CD14-positive monocyte (primary cell): Measurements from ENCODE around the gene MITF. TPM values are rescaled to one million over a fixed set of nuclear protein-coding genes. Genes with fewer than 3 reads are reported as not detected.

Experiments
- DNase-seq, 3 donors: peaks; one replicate each; pipeline ENCODE4 v3.0.0-alpha.2; 2011 to 2022
- H2AFZ ChIP-seq: 2 replicates; pipeline ENCODE4 v1.6.0; 2012; ENCODE audit warnings: mild to moderate bottlenecking, low read depth, low read length, inconsistent platforms; ENCODE audit not compliant: insufficient read depth, poor library complexity, severe bottlenecking
- H3K27ac ChIP-seq, 2 donors: 1 replicate in 1 of 2; 2 replicates in 1 of 2; pipeline ENCODE4 v1.5.1; 2012 to 2013; ENCODE audit warnings: low read length in 2 of 2, control low read depth in 1 of 2, inconsistent platforms in 1 of 2, low read depth in 1 of 2, mild to moderate bottlenecking in 1 of 2
- H3K27me3 ChIP-seq, 2 donors: one replicate each; pipeline versions ENCODE4 v1.6.0 to v1.6.1; 2011 to 2013; ENCODE audit warnings: low read length in 2 of 2; ENCODE audit not compliant: control insufficient read depth in 2 of 2, insufficient read depth in 2 of 2
- H3K36me3 ChIP-seq, 2 donors: replicated peaks in 1 of 2; 1 replicate in 1 of 2; 2 replicates in 1 of 2; pipeline versions ENCODE4 v1.5.1 to v1.6.1; 2012 to 2013; ENCODE audit warnings: low read length in 2 of 2, control low read depth in 1 of 2, inconsistent platforms in 1 of 2, mild to moderate bottlenecking in 1 of 2; ENCODE audit not compliant: insufficient read depth in 2 of 2, control insufficient read depth in 1 of 2
- H3K4me1 ChIP-seq, 2 donors: 1 replicate in 1 of 2; 2 replicates in 1 of 2; pipeline versions ENCODE4 v1.5.1 to v1.6.1; 2012 to 2013; ENCODE audit warnings: low read length in 2 of 2, control low read depth in 1 of 2, inconsistent platforms in 1 of 2, mild to moderate bottlenecking in 1 of 2, moderate library complexity in 1 of 2; ENCODE audit not compliant: insufficient read depth in 2 of 2, control insufficient read depth in 1 of 2
- H3K4me2 ChIP-seq: replicated peaks from 2 replicates; pipeline ENCODE3; 2012; ENCODE audit warnings: low read length, moderate library complexity, mild to moderate bottlenecking; ENCODE audit not compliant: poor library complexity, severe bottlenecking; ENCODE audit errors: extremely low read depth
- H3K4me3 ChIP-seq, 3 experiments: fragments of 200-600 bp in 1 of 3; sonication (generic) in 1 of 3; replicated peaks in 1 of 3; 1 replicate in 2 of 3; 2 replicates in 1 of 3; pipeline ENCODE4 v1.5.1; 2011 to 2013; ENCODE audit warnings: low read length in 3 of 3, mild to moderate bottlenecking in 3 of 3, control low read depth in 2 of 3, low read depth in 2 of 3, inconsistent platforms in 1 of 3, moderate library complexity in 1 of 3
- H3K79me2 ChIP-seq: 2 replicates; pipeline ENCODE4 v1.6.0; 2012; ENCODE audit warnings: mild to moderate bottlenecking, control low read depth, inconsistent platforms, low read length, moderate library complexity; ENCODE audit not compliant: insufficient read depth
- H3K9ac ChIP-seq: 2 replicates; pipeline ENCODE4 v1.6.0; 2017; ENCODE audit warnings: low read length, mild to moderate bottlenecking; ENCODE audit not compliant: insufficient read depth, poor library complexity, severe bottlenecking
- H3K9me3 ChIP-seq, 2 donors: replicated peaks in 1 of 2; 1 replicate in 1 of 2; 2 replicates in 1 of 2; pipeline versions ENCODE4 v1.5.1 to v1.6.1; 2012 to 2013; ENCODE audit warnings: low read length in 2 of 2, control low read depth in 1 of 2; ENCODE audit not compliant: control insufficient read depth in 1 of 2, insufficient read depth in 1 of 2
- H4K20me1 ChIP-seq: 2 replicates; pipeline ENCODE4 v1.6.0; 2012; ENCODE audit warnings: mild to moderate bottlenecking, low read length, control low read depth, moderate library complexity; ENCODE audit not compliant: insufficient read depth
- H3K27ac Mint-ChIP-seq, 7 donors: one replicate each; pipeline ENCODE4 v1.8.0; 2020; ENCODE audit warnings: mild to moderate bottlenecking in 7 of 7, mixed read lengths in 7 of 7, moderate library complexity in 6 of 7, inconsistent platforms in 2 of 7
- H3K27me3 Mint-ChIP-seq, 3 donors: one replicate each; pipeline ENCODE4 v1.8.0; 2021 to 2022; ENCODE audit warnings: low read depth in 3 of 3, mild to moderate bottlenecking in 3 of 3, mixed read lengths in 3 of 3, moderate library complexity in 3 of 3, inconsistent platforms in 1 of 3
- H3K36me3 Mint-ChIP-seq, 2 donors: one replicate each; pipeline ENCODE4 v1.8.0; 2020; ENCODE audit warnings: mixed read lengths in 2 of 2, inconsistent platforms in 1 of 2, mild to moderate bottlenecking in 1 of 2
- H3K4me1 Mint-ChIP-seq: one replicate; pipeline ENCODE4 v1.8.0; 2020; ENCODE audit warnings: mild to moderate bottlenecking, mixed read lengths
- H3K4me3 Mint-ChIP-seq, 2 donors: one replicate each; pipeline ENCODE4 v1.8.0; 2020; ENCODE audit warnings: mild to moderate bottlenecking in 2 of 2, mixed read lengths in 2 of 2, moderate library complexity in 1 of 2
- H3K9me3 Mint-ChIP-seq, 7 donors: one replicate each; pipeline ENCODE4 v1.8.0; 2020 to 2022; ENCODE audit warnings: mixed read lengths in 7 of 7, mild to moderate bottlenecking in 6 of 7, moderate library complexity in 6 of 7, inconsistent platforms in 2 of 7
- WGBS: methylation state at CpG from one replicate; pipeline ENCODE4 v1.1.5; 2013; ENCODE audit warnings: missing lambda C conversion rate; ENCODE audit not compliant: insufficient coverage; 5-methylcytosine and 5-hydroxymethylcytosine counted together
- intact Hi-C, 2 donors: fragments of 100-400 bp; cut with micrococcal nuclease; formaldehyde crosslinking; loops; one replicate each; pipeline versions ENCODE4 v1.15.0 to v1.15.1; 2023
- polyA plus RNA-seq, 3 donors: library from polyadenylated mRNA; depleted of rRNA in 1 of 3; unstranded in 2 of 3; stranded (reverse) in 1 of 3; fragments of 300-500 nt in 2 of 3; fragments of >200 nt in 1 of 3; fragmentation: Illumina TruSeq in 2 of 3; gene quantifications; 1 replicate in 2 of 3; 2 replicates in 1 of 3; pipeline ENCODE4 v1.2.3, GENCODE V29; 2012 to 2021
- TF ChIP-seq, protein P1 (sequence below): fragments of 200-600 bp; IDR thresholded peaks from one replicate; pipeline ENCODE4 v1.8.0; 2022; ENCODE audit warnings: antibody characterized with exemption, mild to moderate bottlenecking

Gene MITF
- polyA plus RNA-seq, 3 donors, result 7.0 to 15.1 (median 12.1) TPM

DNA sequence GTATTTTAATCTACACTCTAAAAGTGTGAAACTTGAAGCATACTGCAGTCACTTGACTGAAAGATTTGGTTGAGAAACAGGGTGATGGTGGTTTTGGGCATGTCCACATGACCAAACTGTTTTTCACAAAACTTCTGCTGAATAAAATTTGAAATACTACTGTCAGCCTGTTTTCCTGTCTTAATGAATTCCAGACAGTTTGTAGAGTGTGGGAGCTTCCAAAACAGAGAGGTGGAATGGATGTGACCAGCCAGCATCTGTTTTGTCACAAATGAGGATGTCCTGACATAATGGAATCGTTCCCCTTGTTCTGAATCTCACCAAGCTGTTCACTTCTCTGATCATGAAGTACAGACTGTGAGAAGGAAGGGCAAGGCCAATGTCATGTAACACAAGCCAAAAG, 11.8 kb downstream of the MITF start:
- peaks cover 60% of the 10 kb centered on the region for H3K4me1 Mint-ChIP-seq
- Histone ChIP-seq H3K79me2 (peaks cover 75% of the 10 kb centered on the region), H3K36me3 (no peaks in the 10 kb centered on the region), H3K9me3 (peaks cover 0 to 3% of the 10 kb centered on the region in 2 donors), H3K27ac (peak overlapping the region in 1 of 2 donors; percentile 67), H3K9ac (no peak overlapping the region), H2AFZ (no peak overlapping the region), H3K27me3 (no peaks in the 10 kb centered on the region), H4K20me1 (no peaks in the 10 kb centered on the region), H3K4me1 (peaks cover 53 to 68% of the 10 kb centered on the region in 2 donors), H3K4me3 (no peak overlapping the region), H3K4me2 (peak overlapping the region; percentile 24)
- WGBS, result no CpG with 5 or more reads among the region's 1 CpG
- DNase-seq, result peak in 2 of 3 donors; percentile 16 to 31
- intact Hi-C loops, result no loop called here
- H3K4me3 Mint-ChIP-seq, result no peak overlapping the region
- H3K36me3 Mint-ChIP-seq, result peaks cover 3 to 20% of the 10 kb centered on the region in 2 donors
- H3K9me3 Mint-ChIP-seq, result peaks cover 0 to 12% (median 6%) of the 10 kb centered on the region in 7 donors
- H3K27ac Mint-ChIP-seq, result peak overlapping the region in 6 of 7 donors; percentile 21 to 78 (median 63)
- no peaks in the 10 kb centered on the region for H3K27me3 Mint-ChIP-seq
- TF ChIP-seq, protein P1, sequence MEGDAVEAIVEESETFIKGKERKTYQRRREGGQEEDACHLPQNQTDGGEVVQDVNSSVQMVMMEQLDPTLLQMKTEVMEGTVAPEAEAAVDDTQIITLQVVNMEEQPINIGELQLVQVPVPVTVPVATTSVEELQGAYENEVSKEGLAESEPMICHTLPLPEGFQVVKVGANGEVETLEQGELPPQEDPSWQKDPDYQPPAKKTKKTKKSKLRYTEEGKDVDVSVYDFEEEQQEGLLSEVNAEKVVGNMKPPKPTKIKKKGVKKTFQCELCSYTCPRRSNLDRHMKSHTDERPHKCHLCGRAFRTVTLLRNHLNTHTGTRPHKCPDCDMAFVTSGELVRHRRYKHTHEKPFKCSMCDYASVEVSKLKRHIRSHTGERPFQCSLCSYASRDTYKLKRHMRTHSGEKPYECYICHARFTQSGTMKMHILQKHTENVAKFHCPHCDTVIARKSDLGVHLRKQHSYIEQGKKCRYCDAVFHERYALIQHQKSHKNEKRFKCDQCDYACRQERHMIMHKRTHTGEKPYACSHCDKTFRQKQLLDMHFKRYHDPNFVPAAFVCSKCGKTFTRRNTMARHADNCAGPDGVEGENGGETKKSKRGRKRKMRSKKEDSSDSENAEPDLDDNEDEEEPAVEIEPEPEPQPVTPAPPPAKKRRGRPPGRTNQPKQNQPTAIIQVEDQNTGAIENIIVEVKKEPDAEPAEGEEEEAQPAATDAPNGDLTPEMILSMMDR, result no peak

DNA sequence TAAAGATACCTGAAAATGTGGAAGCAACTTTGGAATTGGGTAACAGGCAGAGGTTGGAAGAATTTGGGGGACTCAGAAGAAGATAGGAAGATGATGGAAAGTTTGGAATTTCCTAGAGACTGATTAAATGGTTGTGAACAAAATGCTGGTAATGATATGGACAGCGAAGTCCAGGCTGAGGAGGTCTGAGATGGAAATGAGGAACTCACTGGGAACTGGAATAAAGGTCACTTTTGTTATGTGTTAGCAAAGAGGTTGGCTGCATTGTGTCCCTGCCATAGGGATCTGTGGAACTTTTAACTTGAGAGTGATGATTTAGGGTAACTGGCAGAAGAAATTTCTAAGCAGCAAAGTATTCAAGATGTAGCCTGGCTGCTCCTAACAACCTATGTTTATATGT, 13.0 kb downstream of the MITF start:
- H3K27ac ChIP-seq, result peak overlapping the region in 1 of 2 donors; percentile 67
- peaks cover 0 to 3% of the 10 kb centered on the region in 2 donors for H3K9me3 ChIP-seq
- Mint-ChIP-seq H3K9me3 (peaks cover 0 to 12% (median 6%) of the 10 kb centered on the region in 7 donors), H3K27me3 (no peaks in the 10 kb centered on the region), H3K4me1 (peaks cover 53% of the 10 kb centered on the region), H3K27ac (peak overlapping the region in 6 of 7 donors; percentile 13 to 71 (median 54)), H3K4me3 (no peak overlapping the region), H3K36me3 (peaks cover 3 to 20% of the 10 kb centered on the region in 2 donors)
- H3K27me3 ChIP-seq, result no peaks in the 10 kb centered on the region
- TF ChIP-seq, protein P1, result no peak
- no peak overlapping the region for H3K4me3 ChIP-seq
- no peak overlapping the region for H3K9ac ChIP-seq
- DNase-seq, result peak in 1 of 3 donors; percentile 27
- no peak overlapping the region for H2AFZ ChIP-seq
- peaks cover 46 to 56% of the 10 kb centered on the region in 2 donors for H3K4me1 ChIP-seq
- H3K4me2 ChIP-seq, result no peak overlapping the region
- WGBS, result 46% methylated on average over 1 of the region's 1 CpG
- intact Hi-C loops, result no loop called here
- H4K20me1 ChIP-seq, result no peaks in the 10 kb centered on the region
- H3K36me3 ChIP-seq, result no peaks in the 10 kb centered on the region
- H3K79me2 ChIP-seq, result peaks cover 66% of the 10 kb centered on the region
